ENCODE results near the gene AGAP1.

AGAP1 gene

DNA sequence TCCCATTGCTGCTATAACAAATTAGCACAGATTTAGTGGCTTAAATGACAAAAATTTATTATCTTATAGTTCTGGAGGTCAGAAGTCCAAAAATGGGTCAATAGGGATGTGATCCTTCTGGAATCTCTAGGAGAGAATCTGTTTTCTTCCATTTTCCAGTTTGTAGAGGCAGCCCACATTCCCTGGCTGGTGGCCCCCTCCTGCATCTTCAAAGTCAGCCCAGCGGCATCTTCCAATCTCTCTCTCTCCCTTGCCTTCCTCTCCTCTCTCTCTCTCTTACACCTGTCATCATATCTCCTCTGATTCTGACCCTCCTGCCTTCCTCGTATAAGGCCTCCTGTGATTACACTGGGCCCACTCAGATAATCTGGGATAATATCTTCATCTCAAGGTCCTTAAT lies 3.9 kb upstream of the AGAP1 start:
- ATAC-seq: no peak
- no peak for DNase-seq

DNA sequence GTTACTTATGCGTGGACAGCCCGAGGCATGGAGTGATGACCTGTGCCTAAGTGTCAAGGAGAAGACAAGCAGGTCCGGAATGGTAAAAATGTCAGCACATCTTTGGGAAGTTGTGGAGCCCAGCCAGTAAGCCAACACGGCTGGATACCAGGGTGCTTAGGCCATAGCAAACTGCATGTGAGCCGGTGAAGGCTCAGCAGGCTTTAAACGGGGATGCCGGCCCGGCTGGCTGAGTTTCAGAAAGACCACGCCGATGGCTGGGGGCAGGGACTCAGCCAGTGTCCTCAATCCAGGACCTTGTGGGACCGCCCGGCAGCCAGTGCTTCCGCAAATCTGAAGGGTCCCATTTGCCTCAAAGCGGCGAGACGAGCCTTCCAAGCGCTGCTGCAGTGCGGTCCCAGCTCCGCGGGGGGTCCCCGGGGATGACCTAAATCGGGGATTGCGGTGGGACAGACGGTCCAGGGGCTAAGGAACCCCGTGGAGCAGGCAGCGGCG lies 946 bp upstream of the AGAP1 start:
- ATAC-seq: no peak
- no peak for DNase-seq

DNA sequence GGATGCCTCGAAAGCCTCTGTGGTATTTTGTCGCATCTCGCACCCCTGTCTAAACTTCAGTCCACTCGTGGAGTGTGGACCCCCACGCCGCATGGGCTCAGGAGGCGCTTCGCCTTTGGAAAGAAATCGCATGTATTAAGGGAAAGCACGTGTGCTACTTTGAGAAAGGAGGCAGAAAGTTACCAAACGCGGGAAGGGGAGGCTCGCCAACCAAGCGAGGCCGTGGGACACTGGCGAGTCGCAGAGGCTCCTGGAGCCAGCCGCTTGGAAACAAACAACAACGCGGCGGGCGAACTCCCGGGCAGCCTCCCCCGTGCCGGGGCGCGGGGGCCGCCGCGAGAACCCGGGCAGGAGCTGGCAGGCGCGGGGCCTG lies 455 bp upstream of the AGAP1 start:
- ATAC-seq (no peak), DNase-seq (no peak)

DNA sequence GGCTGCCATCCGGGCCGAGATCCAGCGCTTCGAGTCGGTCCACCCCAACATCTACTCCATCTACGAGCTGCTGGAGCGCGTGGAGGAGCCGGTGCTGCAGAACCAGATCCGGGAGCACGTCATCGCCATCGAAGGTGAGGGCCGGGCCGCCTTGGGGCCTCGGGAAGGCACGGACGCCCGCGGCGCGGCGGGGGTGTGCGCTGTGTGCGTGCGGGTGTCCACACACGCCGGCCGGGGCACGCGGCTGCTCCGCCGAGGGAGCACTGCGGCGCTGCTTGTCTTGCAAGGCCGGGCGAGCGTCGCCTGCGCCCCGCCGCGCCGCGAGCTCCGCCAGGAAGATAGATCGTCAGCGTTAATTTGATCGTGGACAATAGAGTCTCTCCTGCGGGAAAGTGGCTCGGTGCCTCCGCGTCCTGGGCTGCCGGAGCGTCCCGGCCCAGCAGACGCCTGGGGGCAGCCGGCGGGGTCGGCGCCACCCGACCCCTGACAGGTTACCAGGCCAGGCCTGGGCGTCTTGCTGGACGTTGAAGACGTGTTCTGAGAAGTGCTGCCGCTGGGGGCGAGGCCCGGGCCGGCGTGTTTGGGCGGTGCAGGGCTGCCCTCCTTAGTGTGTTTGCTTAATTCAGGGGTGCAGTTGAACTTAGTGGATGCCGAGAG lies 1.0 kb downstream of the AGAP1 start:
- ATAC-seq (peak; percentile 9), DNase-seq (no peak)

DNA sequence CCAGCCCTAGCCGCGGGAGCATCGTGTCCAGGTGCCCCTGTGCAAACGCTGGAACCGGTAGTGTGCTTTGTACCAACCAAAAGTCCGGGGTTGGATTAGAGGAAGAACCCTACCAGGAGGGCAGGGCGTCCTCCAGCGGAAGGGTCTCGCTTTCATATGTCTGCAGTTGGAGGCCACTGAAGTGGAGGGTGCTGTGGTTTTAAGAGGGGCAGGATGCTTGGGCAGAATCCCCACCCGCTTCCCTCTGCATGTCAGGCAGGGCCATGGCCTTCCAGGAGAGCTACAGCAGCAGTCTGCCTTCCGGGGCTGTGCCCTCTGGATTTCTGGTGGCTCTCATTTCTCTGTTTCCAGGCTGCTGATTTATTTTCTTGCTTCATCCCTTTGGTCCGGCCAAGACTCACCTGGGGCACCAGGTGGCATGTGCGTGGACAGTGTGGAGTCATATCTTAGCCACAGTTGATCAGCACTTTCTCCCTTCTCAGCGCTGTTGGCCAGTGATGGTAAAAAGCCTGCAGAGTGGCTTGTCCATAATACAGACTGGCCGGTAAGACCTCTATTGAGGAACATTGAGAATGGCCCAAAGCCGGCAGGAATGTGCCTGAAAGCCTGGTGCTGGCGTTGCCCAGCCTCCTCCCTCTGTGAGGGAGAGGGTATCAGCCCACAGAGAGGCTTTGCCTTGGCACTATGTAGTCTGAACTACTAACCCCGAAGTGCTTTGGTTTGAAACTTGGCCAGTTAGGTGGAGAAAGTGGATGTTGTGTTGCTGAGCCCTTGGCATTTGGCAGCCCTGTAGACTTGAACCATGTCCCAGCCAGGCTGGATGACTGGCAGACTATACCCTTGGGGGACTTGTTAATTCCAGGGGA lies 1.8 kb downstream of the AGAP1 start:
- DNase-seq: no peak
- no peak for ATAC-seq

DNA sequence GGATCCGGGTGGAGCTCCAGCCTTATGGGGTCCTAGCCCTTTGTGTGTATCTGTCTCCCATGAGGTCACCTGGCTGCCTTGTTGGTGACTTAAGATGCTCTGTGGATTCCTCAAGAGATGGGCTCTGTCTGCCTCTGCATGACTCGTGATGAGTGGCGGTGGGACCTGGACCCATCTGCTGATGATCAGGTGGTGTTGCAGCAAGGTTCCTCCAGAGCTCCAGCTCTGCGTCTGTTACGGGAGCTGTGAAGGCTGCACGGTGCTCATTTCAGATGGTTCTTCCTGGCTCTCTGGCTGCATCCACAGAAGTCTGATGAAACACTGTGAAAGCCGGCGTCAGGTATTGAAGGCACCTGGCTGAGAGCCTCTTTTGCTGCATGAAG lies 2.4 kb downstream of the AGAP1 start:
- no peak for DNase-seq
- no peak for ATAC-seq

DNA sequence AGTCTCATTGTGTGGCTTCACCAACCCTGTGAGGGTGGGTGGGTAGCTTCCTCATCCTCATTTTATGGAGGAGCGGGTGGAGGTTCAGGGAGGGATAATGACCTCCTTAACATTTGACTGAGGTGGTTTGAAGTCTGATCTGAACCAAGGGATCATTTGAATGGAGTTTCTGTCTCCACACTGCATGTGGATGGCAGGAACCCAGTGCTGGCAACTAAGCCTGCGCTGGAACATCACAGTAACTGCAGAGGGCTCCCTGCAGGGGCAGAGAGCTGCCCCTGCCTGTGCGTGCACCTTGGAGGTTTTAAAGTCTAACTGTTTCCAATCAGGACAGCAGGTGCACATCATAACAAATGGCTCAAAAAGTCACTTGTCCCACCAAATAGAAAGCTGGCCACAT lies 3.3 kb downstream of the AGAP1 start:
- DNase-seq (no peak), ATAC-seq (no peak)

DNA sequence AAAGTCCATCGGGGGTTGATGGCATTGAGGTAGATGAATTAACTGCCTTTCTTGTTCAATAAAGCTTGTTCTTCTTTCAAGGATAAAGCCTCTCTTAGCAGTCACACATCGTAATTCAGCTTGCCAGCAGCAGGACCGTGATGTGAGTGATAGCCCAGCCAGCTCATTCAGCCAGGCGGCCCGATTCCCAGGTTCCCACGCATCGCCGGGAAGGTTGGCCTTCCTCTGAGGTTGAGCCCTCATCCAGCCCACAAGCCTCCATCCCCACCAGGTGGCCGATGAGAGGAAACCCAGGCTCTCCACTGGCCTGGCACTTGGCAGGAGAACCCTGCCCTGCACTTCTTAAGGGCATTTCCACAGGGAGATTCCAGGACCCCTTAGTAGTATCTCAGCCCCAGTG lies 4.7 kb downstream of the AGAP1 start:
- no peak for DNase-seq
- ATAC-seq: no peak

DNA sequence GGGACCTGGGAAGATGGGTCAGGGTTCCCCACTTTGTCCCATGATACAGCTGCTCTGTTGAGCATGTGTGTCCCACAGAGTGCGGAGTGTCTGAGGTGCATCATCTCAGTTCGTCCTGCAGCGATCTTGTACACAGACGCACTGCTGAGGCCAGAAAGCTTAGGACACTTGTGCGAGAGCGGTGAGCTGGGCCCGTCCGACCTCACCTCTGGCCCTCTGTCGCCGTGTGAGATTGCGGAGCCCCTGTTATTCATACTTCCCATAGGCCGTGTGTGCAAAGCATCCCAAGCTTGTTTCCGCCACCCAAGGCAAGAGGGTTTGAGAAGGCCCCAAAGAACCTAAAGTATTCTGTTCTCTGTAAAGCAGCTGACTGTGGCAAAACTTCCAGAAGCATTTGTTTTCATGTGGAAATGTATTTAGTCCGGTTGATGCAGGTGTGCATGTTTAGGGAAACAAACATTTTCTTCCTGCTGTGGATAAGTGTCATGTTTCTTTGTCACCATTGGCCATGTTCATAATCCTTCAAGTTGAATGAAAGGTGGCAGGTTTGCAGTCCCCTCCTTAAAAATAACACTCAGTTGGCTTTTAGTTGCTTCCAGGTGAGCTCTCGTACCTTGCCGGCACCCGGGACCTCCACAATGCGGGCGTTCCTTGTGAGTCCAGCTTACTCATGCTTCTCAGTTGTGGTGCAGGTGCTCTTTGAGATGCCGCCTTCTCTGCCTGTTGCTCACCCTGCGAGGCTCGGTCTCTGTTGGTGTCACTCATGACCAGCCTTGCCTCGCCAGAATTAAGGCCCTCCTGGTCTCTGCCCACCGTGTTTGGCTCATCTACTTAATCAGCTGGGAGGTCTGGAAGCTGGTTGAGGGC lies 5.3 kb downstream of the AGAP1 start:
- ATAC-seq (no peak), DNase-seq (no peak)

DNA sequence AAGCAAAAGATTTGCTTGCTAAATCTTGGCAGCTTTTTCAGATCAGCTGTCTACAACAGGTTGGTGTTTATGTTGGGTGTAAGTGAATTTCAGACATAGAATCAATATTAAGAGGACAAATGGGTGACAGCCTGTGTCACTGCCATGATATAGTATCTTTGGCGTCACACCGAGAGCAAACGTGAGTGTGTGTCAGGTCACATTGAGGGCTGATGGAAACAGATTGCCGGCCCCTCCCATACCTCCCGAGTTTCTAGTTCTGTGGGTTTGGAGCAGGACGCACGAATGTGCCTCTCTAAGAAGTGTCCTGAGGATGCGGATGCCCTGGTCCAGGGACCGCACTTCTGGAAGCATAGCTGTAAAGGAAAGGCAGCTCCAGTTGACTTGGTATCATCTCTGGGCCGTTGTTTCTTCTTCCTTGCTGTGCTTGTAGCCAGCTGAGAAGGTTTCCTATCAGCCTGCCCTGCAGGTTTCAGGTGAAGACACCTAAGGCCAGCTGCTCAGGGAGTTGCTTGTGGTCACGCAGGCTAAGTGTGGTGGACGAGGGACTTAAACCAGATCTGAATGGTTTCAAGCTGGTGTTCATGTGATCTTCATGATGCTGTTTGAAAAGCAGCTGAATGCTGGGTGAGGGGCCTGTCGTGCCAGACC lies 6.4 kb downstream of the AGAP1 start:
- DNase-seq (no peak), ATAC-seq (no peak)

DNA sequence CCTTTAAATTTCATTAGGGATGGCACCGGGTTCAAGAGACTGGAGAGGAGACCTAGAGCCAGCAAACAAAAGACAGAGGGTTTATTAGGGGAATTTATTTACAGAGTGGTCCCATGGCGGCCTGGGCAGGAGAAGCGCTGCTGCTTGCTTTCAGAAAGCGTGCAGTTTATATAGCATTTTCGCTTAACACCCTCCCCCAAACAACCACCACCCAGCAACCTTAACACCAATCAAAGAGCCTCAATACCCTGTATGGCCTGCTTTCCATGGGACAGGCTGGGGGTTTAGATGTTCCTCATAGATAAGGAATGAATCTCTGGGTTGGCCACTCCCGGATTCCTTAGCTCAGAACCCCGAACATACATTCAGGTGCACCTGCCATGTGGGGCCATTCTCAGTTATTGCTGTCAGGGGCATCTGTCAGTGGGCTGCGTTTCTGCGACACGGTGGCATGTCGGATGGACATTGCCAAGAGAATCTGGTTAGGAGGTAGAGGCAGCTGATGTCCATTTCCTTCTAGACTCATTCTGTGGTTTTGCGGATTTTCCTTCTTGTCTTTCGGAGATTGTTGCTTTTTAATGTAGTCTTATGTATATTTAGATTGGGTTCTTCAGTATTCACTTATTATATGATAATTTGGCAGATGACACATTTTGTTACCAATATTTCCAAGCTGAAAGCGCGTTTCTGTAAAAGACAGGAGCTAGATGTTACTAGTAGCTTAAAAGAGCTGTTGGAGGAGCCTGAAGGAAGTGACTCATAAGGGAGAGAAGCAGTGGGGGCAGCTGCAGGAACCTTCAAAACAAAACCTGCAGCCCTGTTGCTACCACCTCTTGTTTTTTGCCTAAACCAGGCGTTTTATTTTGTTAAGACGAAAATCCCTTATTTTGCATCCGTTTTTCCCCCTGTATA lies 7.2 kb downstream of the AGAP1 start:
- ATAC-seq: no peak
- DNase-seq: no peak

DNA sequence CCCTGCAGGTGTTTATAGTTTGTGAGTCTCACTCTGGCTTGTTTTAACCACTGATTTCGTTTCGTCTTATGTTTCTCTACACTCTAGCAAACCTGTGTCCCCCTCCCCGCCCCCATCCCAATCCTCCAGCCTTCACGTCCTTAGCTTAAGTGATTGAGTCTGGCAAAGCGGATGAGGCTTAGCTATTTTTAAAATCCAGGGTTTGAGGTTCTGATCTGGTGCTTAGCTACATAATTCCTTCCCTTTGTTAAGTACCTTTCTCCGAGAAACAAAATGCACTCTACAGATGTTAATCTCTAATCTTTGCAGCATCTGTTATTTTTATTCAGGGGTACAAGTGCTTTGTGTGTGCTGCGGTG lies 7.8 kb downstream of the AGAP1 start:
- ATAC-seq (no peak), DNase-seq (no peak)

DNA sequence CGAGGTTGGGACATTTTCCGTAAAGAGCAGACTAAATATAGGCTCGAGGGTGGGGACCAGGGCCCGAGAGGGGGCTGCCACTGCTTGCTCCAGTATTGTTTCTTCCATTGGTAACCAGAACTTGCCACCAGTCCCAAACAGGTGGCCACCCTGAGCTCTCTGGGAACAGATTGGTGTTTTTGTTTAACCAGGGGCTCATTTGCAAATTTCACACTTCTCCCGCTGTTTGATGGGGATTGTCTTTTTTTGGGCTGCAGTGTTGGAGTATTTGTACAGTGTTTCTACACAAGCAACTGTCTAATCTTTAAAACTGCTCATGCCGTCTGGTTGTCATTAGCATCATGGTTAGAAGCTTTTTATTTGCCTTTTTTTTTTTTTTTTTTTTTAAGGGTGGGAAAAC lies 8.5 kb downstream of the AGAP1 start:
- no peak for ATAC-seq
- DNase-seq: no peak

DNA sequence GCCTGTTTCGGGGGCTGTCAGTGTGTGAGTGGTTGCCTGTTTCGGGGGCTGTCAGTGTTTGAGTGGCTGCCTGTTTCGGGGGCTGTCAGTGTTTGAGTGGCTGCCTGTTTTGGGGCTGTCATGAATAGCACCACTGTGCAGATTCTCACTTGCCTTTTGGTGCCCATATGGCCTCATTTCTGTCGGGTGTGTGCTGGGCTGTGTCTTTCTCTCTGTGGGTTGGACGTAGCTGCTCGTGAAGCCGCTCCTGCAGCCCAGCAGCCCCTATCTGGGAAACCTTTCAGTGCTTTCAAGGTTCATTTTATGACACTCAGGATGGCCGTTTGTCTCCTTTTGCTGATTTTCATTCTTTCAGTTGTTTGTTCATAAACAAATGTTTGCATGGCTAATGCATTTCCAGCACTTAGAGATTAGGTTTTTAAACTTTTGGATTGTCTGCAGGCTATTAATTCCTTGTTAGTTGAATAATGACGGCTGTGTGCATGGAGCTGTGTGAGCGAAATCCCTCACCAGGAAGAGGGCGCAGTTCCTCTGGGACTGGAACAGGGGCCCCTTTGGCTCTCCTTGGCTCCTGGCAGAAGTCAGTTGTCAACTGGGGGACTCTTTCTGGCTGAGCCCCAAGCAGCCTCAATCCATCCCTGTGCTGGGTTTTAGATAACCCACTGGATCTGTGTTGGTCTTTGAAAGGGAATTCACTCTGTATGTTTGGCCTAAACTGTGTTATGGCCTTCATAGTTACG lies 10.8 kb downstream of the AGAP1 start:
- ATAC-seq (no peak), DNase-seq (no peak)

DNA sequence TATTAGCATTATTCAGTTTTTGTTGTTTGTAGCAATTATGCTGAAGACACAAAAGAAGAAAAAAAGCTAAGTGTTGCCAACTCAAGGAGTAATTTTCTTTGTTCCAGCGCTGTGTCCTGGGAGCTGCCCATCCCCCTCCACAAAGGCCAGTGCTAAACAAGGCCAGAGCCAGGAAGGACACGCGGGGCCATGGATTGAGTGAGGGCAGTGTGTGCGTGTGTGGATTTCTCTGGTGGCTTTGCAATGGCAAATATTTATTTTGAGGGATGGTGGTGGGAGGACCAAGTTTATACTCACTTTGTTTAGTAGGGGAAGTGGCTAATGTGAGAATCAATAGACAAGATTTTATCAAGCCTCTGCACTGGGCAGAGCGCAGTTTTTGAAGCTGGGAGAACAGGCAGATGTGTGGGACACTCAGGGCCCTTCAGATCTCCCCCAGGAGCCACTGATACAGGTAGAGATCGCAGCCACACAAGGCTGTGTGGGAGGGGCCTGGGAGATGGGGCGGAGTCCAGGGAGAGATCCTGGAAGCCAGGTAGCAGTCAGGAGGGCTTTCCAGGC lies 11.4 kb downstream of the AGAP1 start:
- no peak for ATAC-seq

DNA sequence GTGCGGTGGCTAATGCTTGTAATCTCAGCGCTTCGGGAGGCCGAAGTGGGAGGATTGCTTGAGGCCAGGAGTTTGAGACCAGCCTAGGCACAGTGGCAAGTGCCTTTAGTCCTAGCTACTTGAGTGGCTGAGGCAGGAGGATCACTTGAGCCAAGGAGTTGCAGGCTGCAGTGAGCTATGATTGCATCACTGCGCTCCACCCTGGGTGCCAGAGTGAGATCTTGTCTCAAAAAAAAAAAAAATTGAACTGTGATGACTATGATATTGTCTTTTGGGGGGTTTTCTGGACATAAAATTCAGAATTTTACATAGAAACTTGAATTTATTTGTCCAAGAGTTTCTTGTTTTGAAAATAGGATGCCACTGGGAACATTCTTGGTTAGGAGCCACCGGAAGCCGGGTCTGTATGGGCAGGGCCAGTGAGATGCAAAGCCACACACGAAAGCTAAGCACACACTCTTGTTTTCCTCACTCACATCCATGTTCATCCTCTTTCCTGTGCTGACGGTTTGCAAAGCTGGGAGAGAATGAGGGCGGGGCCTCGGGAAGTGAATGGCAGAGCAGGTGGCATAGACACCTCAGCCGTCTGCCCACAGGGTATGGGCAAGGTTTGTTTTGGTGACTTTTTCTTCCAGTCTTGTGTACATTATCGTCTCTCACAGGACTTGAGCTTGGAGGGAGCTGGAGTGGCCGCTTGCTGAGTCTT lies 12.6 kb downstream of the AGAP1 start:
- DNase-seq: no peak
- ATAC-seq: no peak

More for the DNA sequence above, 11.4 kb downstream of the AGAP1 start:
- no peak for DNase-seq

DNA sequence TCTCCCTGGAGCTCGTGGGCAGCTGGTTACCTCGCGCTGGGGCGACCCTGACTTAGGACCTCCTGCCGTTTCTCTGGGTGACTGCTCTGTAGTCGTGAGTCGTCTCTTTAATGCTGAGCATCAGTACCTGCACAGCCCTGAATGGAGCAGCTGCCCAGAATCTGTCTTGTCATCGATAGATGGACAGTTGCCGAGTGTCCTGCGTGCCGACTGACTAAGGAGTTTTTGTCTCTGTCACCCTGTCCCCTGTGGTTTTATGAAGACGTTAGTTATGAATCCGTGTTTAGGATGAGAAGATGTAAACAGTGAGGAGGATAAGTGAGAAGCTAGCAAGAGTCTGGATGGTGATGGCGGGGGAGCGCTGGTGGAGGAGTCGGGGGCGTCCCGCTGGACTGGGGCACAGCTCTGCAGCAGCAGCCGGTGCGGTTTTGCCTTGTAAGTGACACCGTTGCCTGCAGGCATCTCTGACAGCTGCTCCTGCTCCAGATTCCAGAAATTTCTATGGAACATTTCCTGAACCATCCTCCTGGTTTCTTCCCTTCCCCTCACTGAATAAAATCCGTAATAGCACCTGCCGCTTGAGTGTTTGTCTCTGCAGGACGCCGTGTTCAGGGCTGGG lies 13.3 kb downstream of the AGAP1 start:
- DNase-seq (no peak), ATAC-seq (no peak)

DNA sequence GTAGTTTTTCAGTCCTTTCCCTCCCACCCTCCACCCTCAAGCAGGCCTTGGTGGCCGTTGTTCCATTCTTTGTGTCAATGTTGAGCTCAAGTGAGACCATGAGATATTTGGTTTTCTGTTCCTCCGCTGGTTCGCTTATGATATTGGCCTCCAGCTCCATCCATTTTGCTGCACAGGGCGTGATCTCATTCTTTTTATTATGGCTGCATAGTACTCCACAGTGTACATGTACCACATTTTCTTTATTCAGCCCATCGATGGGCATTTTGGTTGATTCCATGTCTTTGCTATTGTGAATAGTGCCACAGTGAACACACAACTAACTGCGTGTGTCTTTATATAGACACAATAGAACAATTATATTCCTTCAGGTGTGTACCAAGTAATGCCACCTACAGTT lies 14.1 kb downstream of the AGAP1 start:
- ATAC-seq (no peak), DNase-seq (no peak)
